Right lobe of liver (tissue), 6 donors: ENCODE results near the gene CADPS. TPM values are rescaled to one million over a fixed set of nuclear protein-coding genes. Genes with fewer than 3 reads are reported as not detected.

Source experiments
- ATAC-seq, 4 donors: fragments of 200-7000 bp; cut with Tn5 transposase; one replicate each; pipeline ENCODE4 v1.9.1; 2020; ENCODE audit warnings: mild to moderate bottlenecking in 4 of 4, moderate library complexity in 4 of 4
- DNase-seq, 3 donors: peaks; one replicate each; pipeline ENCODE4 v3.0.0-alpha.2; 2020
- H3K27ac ChIP-seq, 3 donors: fragments of 200-600 bp; one replicate each; pipeline ENCODE4 v1.8.0; 2022
- H3K27me3 ChIP-seq, 2 donors: fragments of 200-600 bp; one replicate each; pipeline ENCODE4 v1.8.0; 2022
- H3K36me3 ChIP-seq, 4 donors: fragments of 200-600 bp; sonication (generic) in 1 of 4; one replicate each; pipeline versions ENCODE4 v1.5.1 to v1.8.0; 2017 to 2022; ENCODE audit warnings: control low read depth in 1 of 4
- H3K4me1 ChIP-seq, 4 donors: fragments of 200-600 bp; sonication (generic) in 1 of 4; one replicate each; pipeline versions ENCODE4 v1.5.1 to v1.8.0; 2017 to 2022; ENCODE audit warnings: control low read depth in 1 of 4
- H3K4me3 ChIP-seq, 3 donors: fragments of 200-600 bp; one replicate each; pipeline ENCODE4 v1.8.0; 2022
- H3K9me3 ChIP-seq, 4 donors: fragments of 200-600 bp; sonication (generic) in 1 of 4; one replicate each; pipeline versions ENCODE4 v1.5.1 to v1.8.0; 2017 to 2022; ENCODE audit warnings: control low read depth in 1 of 4
- POLR2A ChIP-seq: fragments of 450-650 bp; IDR thresholded peaks from one replicate; pipeline ENCODE4 v1.6.1; 2017; ENCODE audit warnings: antibody characterized with exemption, mild to moderate bottlenecking
- WGBS: methylation state at CpG from one replicate; pipeline ENCODE4 v1.1.6; 2018; ENCODE audit warnings: low coverage, low lambda C conversion rate; ENCODE audit not compliant: insufficient coverage; ENCODE audit errors: missing lambda C conversion rate; 5-methylcytosine and 5-hydroxymethylcytosine counted together
- intact Hi-C, 2 donors: fragments of 100-400 bp; cut with DNase I; formaldehyde crosslinking; loops; one replicate each; pipeline versions ENCODE4 v1.11.2 to v1.14.1; 2022
- total RNA-seq, 6 experiments: library from RNA; depleted of rRNA in 2 of 6; stranded (reverse); fragments of >200 nt in 2 of 6; fragmentation: NEBNext Ultra II Directional in 3 of 6; extraction: Animal tissue kit (Norgen Biotek cat#: 25700) in 3 of 6; gene quantifications; one replicate each; pipeline versions ENCODE4 v1.1.0 to v1.2.4, GENCODE V29; 2016 to 2023
- TF ChIP-seq, protein P1 (sequence below), 4 donors: fragments of 200-600 bp in 3 of 4; fragments of 450-650 bp in 1 of 4; IDR thresholded peaks; one replicate each; pipeline versions ENCODE4 v1.5.1 to v1.8.0; 2016 to 2022; ENCODE audit warnings: antibody characterized with exemption in 4 of 4, mild to moderate bottlenecking in 2 of 4
- donor health status: DM: no; HTN: yes; CAD: no.
- donor health status: DM: no; HTN: no; CAD: no.
- donor health status: DM: no; HTN: no; CAD: no.
- donor health status: DM: no; HTN: yes; CAD: no.
- donor health status: DM: no; HTN: yes; CAD: no.

CADPS gene
- total RNA-seq, 6 experiments from 2014 or later: 0.06 to 0.98 TPM; not detected in 4

DNA sequence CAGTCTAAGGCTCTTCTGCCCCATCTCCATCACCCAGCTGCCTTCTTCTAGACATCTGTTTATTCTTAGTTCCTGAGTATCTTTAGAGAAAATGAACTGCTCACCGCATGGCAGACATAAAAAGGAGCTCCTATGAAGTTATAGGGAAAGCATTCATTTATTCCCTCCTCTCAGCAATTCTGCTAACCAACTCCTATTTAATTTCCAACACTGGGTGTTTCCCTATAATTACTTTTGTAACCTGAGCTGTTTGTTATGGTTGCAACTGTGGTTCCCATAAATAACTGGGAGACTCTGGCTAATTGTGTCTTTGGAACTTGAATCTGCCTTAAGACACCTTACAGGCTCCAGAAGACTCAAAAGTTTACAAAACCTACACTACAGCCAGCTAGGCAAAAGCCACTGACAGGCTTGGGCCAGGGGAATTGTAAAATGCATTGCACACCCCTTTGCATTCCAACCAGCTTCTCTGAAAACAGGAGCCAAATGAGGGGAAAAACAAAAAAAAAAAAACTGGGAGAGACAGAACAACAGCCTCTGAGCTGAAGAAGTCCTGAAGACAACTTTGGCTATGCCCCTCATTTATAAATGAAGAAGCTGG lies 270.4 kb downstream of the CADPS start:
- H3K9me3 ChIP-seq: no peaks in the 10 kb centered on the region
- H3K4me3 ChIP-seq: no peak overlapping the region
- no peak for TF ChIP-seq POLR2A
- TF ChIP-seq, protein P1, sequence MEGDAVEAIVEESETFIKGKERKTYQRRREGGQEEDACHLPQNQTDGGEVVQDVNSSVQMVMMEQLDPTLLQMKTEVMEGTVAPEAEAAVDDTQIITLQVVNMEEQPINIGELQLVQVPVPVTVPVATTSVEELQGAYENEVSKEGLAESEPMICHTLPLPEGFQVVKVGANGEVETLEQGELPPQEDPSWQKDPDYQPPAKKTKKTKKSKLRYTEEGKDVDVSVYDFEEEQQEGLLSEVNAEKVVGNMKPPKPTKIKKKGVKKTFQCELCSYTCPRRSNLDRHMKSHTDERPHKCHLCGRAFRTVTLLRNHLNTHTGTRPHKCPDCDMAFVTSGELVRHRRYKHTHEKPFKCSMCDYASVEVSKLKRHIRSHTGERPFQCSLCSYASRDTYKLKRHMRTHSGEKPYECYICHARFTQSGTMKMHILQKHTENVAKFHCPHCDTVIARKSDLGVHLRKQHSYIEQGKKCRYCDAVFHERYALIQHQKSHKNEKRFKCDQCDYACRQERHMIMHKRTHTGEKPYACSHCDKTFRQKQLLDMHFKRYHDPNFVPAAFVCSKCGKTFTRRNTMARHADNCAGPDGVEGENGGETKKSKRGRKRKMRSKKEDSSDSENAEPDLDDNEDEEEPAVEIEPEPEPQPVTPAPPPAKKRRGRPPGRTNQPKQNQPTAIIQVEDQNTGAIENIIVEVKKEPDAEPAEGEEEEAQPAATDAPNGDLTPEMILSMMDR (IDR thresholded peaks at IDR 0.05): no peak
- DNase-seq (no peak), ATAC-seq (no peak)
- intact Hi-C loops: no loop called here
- H3K27ac ChIP-seq: no peak overlapping the region
- no peaks in the 10 kb centered on the region for H3K27me3 ChIP-seq
- 60% methylated on average over 1 of the region's 1 CpG for WGBS
- no peaks in the 10 kb centered on the region for H3K4me1 ChIP-seq
- no peaks in the 10 kb centered on the region for H3K36me3 ChIP-seq

DNA sequence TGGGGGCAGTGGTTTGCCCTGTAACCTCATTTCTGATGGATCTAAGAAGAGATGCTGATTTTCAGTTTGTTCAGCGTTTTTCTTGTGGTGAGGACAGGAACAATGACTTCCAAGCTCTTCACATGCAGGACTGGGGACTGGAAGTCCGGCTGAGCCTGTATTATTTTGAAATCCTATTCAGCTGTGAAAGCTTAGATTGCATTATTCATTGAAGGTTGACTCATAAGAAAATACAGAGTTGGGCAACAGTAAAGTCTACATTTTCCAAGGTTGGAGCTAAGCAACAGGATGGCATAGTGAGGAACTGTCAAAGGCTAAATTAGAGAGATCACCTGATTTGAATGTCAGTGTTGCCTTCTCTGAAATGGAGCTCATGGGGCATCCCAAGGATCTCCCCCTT lies 270.9 kb downstream of the CADPS start:
- H3K27ac ChIP-seq: no peak overlapping the region
- H3K4me3 ChIP-seq: no peak overlapping the region

DNA sequence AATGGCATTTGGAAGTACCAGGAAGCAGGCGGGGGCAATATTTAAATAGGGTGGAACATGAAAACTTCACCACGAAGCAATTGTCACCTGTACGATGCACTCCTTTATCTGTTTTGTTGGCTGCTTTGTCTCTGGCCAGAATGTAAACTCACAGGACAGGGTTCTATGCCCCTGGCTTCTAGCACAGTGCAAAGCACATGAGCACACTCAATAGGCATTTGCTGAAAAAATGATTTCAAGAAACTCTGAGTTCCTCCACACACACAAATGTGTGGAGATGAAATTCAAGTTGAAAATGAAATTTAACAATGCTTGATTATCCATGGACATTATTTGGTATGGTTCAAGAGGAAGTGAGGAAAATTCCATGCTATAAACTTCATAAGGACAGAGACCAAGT lies 272.2 kb downstream of the CADPS start:
- TF ChIP-seq POLR2A: no peak
- TF ChIP-seq, protein P1 (IDR thresholded peaks at IDR 0.05): no peak
- intact Hi-C loops: no loop called here
- no peaks in the 10 kb centered on the region for H3K27me3 ChIP-seq
- no peak for DNase-seq
- no peaks in the 10 kb centered on the region for H3K4me1 ChIP-seq
- no peak for ATAC-seq
- H3K9me3 ChIP-seq: no peaks in the 10 kb centered on the region
- 45% methylated on average over 3 of the region's 3 CpGs for WGBS
- no peak overlapping the region for H3K27ac ChIP-seq
- H3K36me3 ChIP-seq: no peaks in the 10 kb centered on the region
- H3K4me3 ChIP-seq: no peak overlapping the region

More for the DNA sequence above, 270.9 kb downstream of the CADPS start:
- DNase-seq (no peak), ATAC-seq (no peak)
- Histone ChIP-seq H3K27me3 (no peaks in the 10 kb centered on the region), H3K9me3 (no peaks in the 10 kb centered on the region), H3K4me1 (no peaks in the 10 kb centered on the region), H3K36me3 (no peaks in the 10 kb centered on the region)
- WGBS: 31% methylated on average over 2 of the region's 2 CpGs
- intact Hi-C loops: no loop called here
- no peak for TF ChIP-seq POLR2A
- TF ChIP-seq, protein P1 (IDR thresholded peaks at IDR 0.05): no peak

DNA sequence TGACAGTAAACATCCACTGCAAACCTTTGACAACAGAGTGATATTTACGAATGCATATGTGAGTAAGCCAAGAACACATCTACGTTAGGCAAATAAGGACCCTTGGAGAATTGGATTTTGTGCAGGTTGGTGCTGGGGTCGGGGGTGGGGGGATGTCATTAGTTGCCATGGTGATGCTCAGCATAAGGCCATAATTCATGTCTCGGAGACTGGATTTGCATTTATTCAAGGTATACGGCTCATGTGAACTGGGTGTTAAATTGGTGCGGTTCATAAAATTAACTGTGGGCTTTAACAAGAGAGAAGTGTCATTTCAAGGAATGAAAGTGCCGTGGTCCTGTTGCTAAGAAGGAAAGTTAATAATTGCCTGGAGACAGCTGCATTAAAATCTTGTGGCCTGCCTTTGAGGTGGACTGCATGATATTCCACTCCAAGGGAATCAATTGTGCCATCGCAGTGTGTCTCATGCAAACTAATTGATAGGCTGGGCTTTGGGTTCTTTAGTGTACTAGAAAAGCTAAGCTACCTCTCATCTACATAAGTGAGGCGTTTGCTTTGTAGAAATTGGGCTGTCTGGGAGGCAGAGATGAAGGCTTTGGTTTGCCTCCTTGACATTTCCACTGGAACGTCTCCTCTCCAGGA lies 273.0 kb downstream of the CADPS start:
- Histone ChIP-seq H3K27ac (no peak overlapping the region), H3K36me3 (no peaks in the 10 kb centered on the region), H3K4me3 (no peak overlapping the region), H3K4me1 (no peaks in the 10 kb centered on the region), H3K27me3 (no peaks in the 10 kb centered on the region), H3K9me3 (no peaks in the 10 kb centered on the region)
- TF ChIP-seq POLR2A: no peak
- TF ChIP-seq, protein P1 (IDR thresholded peaks at IDR 0.05): no peak
- intact Hi-C loops: no loop called here
- ATAC-seq (no peak), DNase-seq (no peak)
- 46% methylated on average over 9 of the region's 10 CpGs for WGBS
